Sigmoid colon (tissue), 7 donors: ENCODE measurements around the gene C3orf62. TPM values are rescaled to one million over a fixed set of nuclear protein-coding genes. Genes with fewer than 3 reads are reported as not detected.
A peak's percentile ranks its signal among the peaks of the same experiment; 100 is the strongest.

Source experiments
- DNase-seq: peaks from one replicate; pipeline ENCODE4 v3.0.0-alpha.2; 2019
- H3K27ac ChIP-seq, 4 donors: fragments of 200-600 bp; sonication (generic); one replicate each; pipeline ENCODE4 v1.5.1; 2016 to 2019; ENCODE audit warnings: mild to moderate bottlenecking in 1 of 4
- H3K27me3 ChIP-seq, 3 donors: fragments of 200-600 bp; sonication (generic); one replicate each; pipeline ENCODE4 v1.5.1; 2019; ENCODE audit warnings: mild to moderate bottlenecking in 1 of 3
- H3K36me3 ChIP-seq, 4 donors: fragments of 200-600 bp; sonication (generic); one replicate each; pipeline ENCODE4 v1.5.1; 2016 to 2019
- H3K4me1 ChIP-seq, 4 donors: fragments of 200-600 bp; sonication (generic); one replicate each; pipeline ENCODE4 v1.5.1; 2017 to 2019
- H3K4me3 ChIP-seq, 4 donors: fragments of 200-600 bp; sonication (generic); one replicate each; pipeline ENCODE4 v1.5.1; 2017 to 2019; ENCODE audit warnings: mild to moderate bottlenecking in 2 of 4, moderate library complexity in 1 of 4
- H3K9me3 ChIP-seq, 4 donors: fragments of 200-600 bp in 3 of 4; sonication (generic) in 3 of 4; one replicate each; pipeline versions ENCODE4 v1.5.1 to v1.6.1; 2013 to 2019
- EP300 ChIP-seq, 4 donors: sonication (generic); formaldehyde crosslinking; IDR thresholded peaks; one replicate each; pipeline ENCODE4 v1.6.1; 2017; ENCODE audit warnings: antibody characterized with exemption in 4 of 4
- POLR2A ChIP-seq, 2 donors: fragments of 450-650 bp; IDR thresholded peaks; one replicate each; pipeline ENCODE4 v1.6.1; 2016; ENCODE audit warnings: antibody characterized with exemption in 2 of 2, mild to moderate bottlenecking in 2 of 2, moderate library complexity in 2 of 2
- POLR2AphosphoS5 ChIP-seq, 4 donors: sonication (generic); formaldehyde crosslinking; IDR thresholded peaks; one replicate each; pipeline ENCODE4 v1.6.1; 2017; ENCODE audit warnings: antibody characterized with exemption in 4 of 4
- WGBS, 2 donors: extraction: QIAGEN DNeasy Blood & Tissue Kit; methylation state at CpG; one replicate each; pipeline ENCODE4 v1.1.7; 2013; 5-methylcytosine and 5-hydroxymethylcytosine counted together
- intact Hi-C: fragments of 100-400 bp; cut with DNase I; formaldehyde crosslinking; loops from one replicate; pipeline ENCODE4 v1.15.1; 2023
- polyA plus RNA-seq, 3 donors: library from polyadenylated mRNA; stranded (reverse); fragments of 200-250 nt; gene quantifications; one replicate each; pipeline ENCODE4 v1.2.3, GENCODE V29; 2013
- total RNA-seq, 4 donors: library from RNA; depleted of rRNA; stranded (reverse); fragments of >200 nt; gene quantifications; one replicate each; pipeline ENCODE4 v1.1.0, GENCODE V29; 2016
- TF ChIP-seq, protein P1 (sequence below), 4 experiments: fragments of 450-650 bp in 3 of 4; fragments of 200-600 bp in 1 of 4; IDR thresholded peaks; one replicate each; pipeline ENCODE4 v1.5.1; 2016 to 2019; ENCODE audit warnings: antibody characterized with exemption in 4 of 4, mild to moderate bottlenecking in 3 of 4, moderate library complexity in 2 of 4
- donor health status: healthy with polysubstance abuse.
- donor health status: Bipolar disorder and iron deficiency.
- donor health status: healthy.

C3orf62 gene
- total and polyA plus RNA-seq, 7 donors, result 1.2 to 19.4 (median 3.1) TPM

DNA sequence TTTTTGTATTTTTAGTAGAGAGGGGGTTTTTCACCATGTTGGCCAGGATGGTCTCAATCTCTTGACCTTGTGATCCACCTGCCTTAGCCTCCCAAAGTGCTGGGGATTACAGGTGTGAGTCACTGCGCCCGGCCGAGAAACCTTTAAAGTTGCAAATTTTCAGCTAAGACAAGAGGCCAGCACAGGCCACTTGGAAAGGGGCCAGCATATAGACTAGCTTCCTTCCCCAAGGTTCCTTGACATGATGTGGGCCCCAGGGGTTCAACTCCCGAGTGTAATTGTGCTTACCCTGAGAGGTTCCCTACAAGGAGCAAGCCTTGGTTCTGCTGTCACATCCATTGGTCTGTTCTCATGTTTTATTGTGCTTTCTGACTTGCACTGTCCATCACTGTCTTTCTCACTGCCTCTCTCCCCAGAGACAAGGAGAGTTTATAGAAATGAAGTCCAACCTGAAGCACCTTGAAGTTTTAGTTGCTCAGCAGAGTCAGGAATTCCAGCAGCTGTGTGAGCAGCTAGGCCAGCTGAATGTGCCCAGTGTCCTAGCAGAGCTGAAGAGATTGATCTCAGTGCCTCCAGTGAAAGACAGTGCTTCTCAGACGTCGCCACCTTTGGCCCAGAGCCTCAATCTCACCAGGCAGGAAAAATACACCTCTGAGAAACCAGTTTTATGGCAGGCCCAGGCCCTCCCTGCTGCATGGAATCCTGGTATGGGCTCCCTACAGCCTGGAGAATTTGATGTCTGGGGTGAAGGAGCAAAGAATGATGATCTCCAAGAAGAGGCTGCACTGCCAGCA, 21.1 kb downstream of the C3orf62 start:
- peaks cover 0 to 44% (median 29%) of the 10 kb centered on the region in 4 donors for H3K4me1 ChIP-seq
- H3K36me3 ChIP-seq, result no peaks in the 10 kb centered on the region
- TF ChIP-seq POLR2A (IDR thresholded peaks at IDR 0.05) (no peak), EP300 (IDR thresholded peaks at IDR 0.05) (no peak), POLR2AphosphoS5 (IDR thresholded peaks at IDR 0.05) (no peak)
- TF ChIP-seq, protein P1, sequence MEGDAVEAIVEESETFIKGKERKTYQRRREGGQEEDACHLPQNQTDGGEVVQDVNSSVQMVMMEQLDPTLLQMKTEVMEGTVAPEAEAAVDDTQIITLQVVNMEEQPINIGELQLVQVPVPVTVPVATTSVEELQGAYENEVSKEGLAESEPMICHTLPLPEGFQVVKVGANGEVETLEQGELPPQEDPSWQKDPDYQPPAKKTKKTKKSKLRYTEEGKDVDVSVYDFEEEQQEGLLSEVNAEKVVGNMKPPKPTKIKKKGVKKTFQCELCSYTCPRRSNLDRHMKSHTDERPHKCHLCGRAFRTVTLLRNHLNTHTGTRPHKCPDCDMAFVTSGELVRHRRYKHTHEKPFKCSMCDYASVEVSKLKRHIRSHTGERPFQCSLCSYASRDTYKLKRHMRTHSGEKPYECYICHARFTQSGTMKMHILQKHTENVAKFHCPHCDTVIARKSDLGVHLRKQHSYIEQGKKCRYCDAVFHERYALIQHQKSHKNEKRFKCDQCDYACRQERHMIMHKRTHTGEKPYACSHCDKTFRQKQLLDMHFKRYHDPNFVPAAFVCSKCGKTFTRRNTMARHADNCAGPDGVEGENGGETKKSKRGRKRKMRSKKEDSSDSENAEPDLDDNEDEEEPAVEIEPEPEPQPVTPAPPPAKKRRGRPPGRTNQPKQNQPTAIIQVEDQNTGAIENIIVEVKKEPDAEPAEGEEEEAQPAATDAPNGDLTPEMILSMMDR (IDR thresholded peaks at IDR 0.05), result no peak
- H3K4me3 ChIP-seq, result no peak overlapping the region
- peak; percentile 53 for DNase-seq
- peak overlapping the region in 3 of 4 donors; percentile 57 to 75 (median 72) for H3K27ac ChIP-seq
- intact Hi-C loops, result no loop called here
- H3K9me3 ChIP-seq, result no peaks in the 10 kb centered on the region
- H3K27me3 ChIP-seq, result no peaks in the 10 kb centered on the region
- 61 to 73% methylated on average over 6 of the region's 6 CpGs for WGBS, 2 donors

DNA sequence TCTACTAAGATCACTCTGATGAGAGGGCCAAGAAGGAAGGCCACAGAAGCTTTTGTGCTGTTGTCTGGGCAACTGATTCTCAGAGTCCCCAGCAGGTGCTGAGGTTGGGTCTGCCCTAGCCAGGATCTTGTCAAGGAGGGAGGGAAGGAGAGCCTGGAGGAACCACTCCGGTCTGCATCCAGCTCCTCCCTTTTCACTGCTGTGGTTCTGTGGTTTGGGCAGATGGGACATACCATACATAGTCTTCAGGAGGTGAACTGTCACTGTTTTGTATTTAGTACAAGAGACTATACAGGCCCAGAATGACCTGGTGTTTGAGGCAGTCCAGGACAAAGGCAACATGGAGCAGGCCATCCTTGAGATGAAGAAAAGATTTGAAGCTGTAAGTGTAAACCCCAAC, 21.9 kb downstream of the C3orf62 start:
- WGBS, 2 donors, result 40 to 83% methylated on average over 1 of the region's 1 CpG
- intact Hi-C loops, result no loop called here
- Histone ChIP-seq H3K4me1 (peaks cover 0 to 40% (median 29%) of the 10 kb centered on the region in 4 donors), H3K27me3 (no peaks in the 10 kb centered on the region), H3K4me3 (no peak overlapping the region), H3K9me3 (no peaks in the 10 kb centered on the region), H3K27ac (peak overlapping the region in 3 of 4 donors; percentile 57 to 75 (median 72)), H3K36me3 (no peaks in the 10 kb centered on the region)
- TF ChIP-seq, protein P1 (IDR thresholded peaks at IDR 0.05), result no peak
- TF ChIP-seq POLR2A (IDR thresholded peaks at IDR 0.05) (no peak), POLR2AphosphoS5 (IDR thresholded peaks at IDR 0.05) (peak; percentile 50 to 97 (median 92)), EP300 (IDR thresholded peaks at IDR 0.05) (peak in 2 of 4 donors; percentile 30 to 77)
- peak; percentile 54 for DNase-seq

DNA sequence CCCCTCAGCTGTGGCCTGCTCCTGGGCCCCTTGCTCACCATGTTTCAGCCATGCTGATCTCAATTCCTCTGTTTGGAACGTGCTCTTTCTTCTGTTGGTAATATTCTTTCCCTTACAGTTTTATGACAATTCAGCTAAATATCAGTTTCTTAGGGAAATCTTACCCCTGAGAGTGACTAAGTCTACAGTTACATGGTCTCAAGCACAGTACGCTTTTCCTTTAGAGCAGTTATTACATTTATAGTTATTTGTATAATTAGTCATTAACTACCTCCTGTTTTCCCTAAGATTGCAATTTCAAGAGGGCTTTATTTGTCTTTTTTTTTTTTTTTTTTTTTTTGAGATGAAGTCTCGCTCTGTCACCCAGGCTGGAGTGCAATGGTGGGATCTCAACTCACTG, 23.5 kb downstream of the C3orf62 start:
- intact Hi-C loops, result no loop called here
- no peak for DNase-seq
- Histone ChIP-seq H3K36me3 (no peaks in the 10 kb centered on the region), H3K27ac (no peak overlapping the region), H3K27me3 (no peaks in the 10 kb centered on the region), H3K4me3 (no peak overlapping the region), H3K9me3 (no peaks in the 10 kb centered on the region), H3K4me1 (peaks cover 0 to 49% (median 32%) of the 10 kb centered on the region in 4 donors)
- TF ChIP-seq EP300 (IDR thresholded peaks at IDR 0.05), result no peak
- TF ChIP-seq POLR2A (IDR thresholded peaks at IDR 0.05), result no peak
- no peak for TF ChIP-seq POLR2AphosphoS5 (IDR thresholded peaks at IDR 0.05)
- TF ChIP-seq, protein P1 (IDR thresholded peaks at IDR 0.05), result no peak
- 90 to 92% methylated on average over 3 of the region's 3 CpGs for WGBS, 2 donors

DNA sequence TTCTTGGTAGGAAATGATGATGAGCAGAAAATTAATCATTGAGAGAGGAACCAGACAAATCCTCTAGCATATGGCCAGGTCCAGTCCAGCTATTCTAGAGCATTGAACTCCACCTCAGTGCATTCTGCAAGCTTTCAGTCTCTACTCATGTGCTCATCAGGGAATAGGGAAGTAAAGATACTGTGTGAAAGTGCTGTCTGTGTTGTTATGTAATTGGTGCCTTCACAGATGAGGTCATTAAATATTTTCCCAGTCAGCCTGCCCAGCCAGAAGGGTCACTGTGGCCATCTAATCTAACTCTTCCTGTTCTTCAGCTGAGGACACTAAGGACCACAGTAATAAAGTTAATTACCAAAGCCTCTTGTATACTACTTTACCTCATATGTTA, 28.2 kb downstream of the C3orf62 start:
- DNase-seq, result peak; percentile 64
- Histone ChIP-seq H3K27ac (peak overlapping the region; percentile 40 to 66 (median 52)), H3K4me3 (no peak overlapping the region), H3K27me3 (no peaks in the 10 kb centered on the region), H3K36me3 (no peaks in the 10 kb centered on the region), H3K9me3 (no peaks in the 10 kb centered on the region), H3K4me1 (peaks cover 0 to 13% (median 4%) of the 10 kb centered on the region in 4 donors)
- intact Hi-C loops, result no loop called here
- TF ChIP-seq, protein P1 (IDR thresholded peaks at IDR 0.05), result no peak
- TF ChIP-seq POLR2AphosphoS5 (IDR thresholded peaks at IDR 0.05), result peak in 2 of 4 donors; percentile 29 to 59
